Coronary artery (tissue), 2 donors: ENCODE measurements around the gene TMPRSS9.

ENCODE experiments used
- DNase-seq: peaks from one replicate; pipeline ENCODE4 v3.0.0-alpha.2; 2017; ENCODE audit warnings: low spot score
- H3K27ac ChIP-seq, 2 donors: fragments of 200-600 bp; sonication (generic); one replicate each; pipeline ENCODE4 v1.5.1; 2016 to 2019
- H3K4me3 ChIP-seq: fragments of 200-600 bp; sonication (generic); 2 replicates; pipeline ENCODE4 v1.5.1; 2016; ENCODE audit warnings: mild to moderate bottlenecking, moderate library complexity
- TF ChIP-seq, protein P1 (sequence below): fragments of 200-600 bp; sonication (generic); IDR thresholded peaks from one replicate; pipeline ENCODE4 v1.5.1; 2019; ENCODE audit warnings: antibody characterized with exemption

TMPRSS9 gene

DNA sequence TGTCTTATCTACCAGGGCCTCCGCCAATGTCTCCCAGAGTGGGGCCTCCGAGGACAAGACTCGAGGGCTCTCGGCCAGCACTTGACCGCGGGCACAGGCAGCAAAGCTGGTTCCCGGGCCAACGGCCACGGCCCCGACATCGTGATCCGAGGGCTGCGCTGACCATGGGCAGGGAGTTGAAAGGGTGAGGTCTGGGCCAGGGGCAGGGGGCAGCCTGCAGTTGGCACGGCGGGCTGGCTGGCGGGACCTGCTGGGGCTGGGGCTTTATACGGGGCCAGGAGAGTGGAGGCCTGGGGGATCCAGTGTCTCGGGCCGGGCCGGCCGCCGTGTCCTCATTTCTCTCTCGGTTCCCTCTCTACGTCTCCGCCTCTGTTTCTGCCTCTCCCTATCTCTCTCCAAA is 42.3 kb upstream of the TMPRSS9 start:
- H3K4me3 ChIP-seq = no peak overlapping the region
- DNase-seq = no peak
- no peak overlapping the region for H3K27ac ChIP-seq
- TF ChIP-seq, protein P1, sequence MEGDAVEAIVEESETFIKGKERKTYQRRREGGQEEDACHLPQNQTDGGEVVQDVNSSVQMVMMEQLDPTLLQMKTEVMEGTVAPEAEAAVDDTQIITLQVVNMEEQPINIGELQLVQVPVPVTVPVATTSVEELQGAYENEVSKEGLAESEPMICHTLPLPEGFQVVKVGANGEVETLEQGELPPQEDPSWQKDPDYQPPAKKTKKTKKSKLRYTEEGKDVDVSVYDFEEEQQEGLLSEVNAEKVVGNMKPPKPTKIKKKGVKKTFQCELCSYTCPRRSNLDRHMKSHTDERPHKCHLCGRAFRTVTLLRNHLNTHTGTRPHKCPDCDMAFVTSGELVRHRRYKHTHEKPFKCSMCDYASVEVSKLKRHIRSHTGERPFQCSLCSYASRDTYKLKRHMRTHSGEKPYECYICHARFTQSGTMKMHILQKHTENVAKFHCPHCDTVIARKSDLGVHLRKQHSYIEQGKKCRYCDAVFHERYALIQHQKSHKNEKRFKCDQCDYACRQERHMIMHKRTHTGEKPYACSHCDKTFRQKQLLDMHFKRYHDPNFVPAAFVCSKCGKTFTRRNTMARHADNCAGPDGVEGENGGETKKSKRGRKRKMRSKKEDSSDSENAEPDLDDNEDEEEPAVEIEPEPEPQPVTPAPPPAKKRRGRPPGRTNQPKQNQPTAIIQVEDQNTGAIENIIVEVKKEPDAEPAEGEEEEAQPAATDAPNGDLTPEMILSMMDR = no peak

DNA sequence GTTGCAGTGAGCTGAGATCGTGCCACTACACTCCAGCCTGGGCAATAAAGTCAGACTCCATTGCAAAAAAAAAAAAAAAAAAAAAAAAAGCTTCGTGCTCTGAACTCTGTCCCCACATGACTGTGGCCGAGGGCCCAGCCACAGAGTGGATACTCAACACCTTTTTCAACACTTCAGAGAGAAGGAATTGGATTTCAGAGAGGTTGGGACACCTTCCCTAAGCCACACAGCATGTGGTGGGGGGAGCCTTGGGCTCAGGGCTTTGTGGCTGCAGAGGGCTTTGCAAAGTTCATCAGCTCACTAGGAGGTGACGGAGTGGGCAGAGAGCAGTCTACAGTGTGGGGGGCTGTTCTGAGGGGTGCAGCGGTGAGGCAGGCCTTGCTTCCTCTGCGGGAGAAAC is 41.1 kb upstream of the TMPRSS9 start:
- Histone ChIP-seq H3K27ac (no peak overlapping the region), H3K4me3 (no peak overlapping the region)
- TF ChIP-seq, protein P1 = no peak
- DNase-seq = no peak

DNA sequence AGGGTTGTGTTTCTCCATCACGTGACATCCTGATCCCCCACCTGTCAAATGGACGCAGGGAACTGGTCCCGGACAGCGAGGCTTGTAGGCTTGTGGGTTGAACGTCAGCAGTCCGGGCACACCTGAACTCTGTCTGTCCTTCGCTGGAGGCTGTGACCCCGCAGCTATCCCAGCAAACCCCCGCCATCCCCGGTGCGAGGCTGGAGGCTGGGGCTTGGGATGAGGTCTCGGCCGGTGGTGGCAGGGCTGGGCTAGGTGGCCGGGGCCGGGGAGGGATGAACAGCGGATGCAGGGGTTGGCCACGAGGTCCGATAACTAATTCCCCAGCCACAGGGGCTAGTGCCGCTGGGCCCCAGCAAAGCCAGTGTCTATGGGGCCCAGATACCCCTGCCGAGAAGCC is 40.5 kb upstream of the TMPRSS9 start:
- TF ChIP-seq, protein P1 = no peak
- H3K4me3 ChIP-seq = no peak overlapping the region
- no peak overlapping the region for H3K27ac ChIP-seq
- no peak for DNase-seq

DNA sequence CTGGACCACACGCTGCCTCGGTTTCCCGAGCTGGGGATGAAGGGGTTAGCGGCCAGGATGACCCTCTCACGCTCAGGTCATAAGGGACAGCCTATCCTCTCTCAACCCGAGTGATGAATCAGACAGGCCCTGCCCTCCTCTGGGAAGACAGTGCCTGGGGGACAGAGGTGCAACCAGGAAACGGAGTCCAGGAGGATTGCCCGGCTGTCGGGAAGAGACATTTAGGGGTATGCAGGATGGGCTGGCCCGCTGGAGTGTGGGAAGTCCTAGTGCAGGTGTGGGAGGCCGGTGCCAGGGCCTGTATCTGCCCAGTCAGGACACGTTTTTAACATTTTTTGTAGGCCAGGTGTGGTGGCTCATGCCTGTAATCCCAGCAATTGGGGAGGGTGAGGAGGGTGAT is 40.0 kb upstream of the TMPRSS9 start:
- Histone ChIP-seq H3K4me3 (no peak overlapping the region), H3K27ac (no peak overlapping the region)
- TF ChIP-seq, protein P1 = no peak
- DNase-seq = no peak

DNA sequence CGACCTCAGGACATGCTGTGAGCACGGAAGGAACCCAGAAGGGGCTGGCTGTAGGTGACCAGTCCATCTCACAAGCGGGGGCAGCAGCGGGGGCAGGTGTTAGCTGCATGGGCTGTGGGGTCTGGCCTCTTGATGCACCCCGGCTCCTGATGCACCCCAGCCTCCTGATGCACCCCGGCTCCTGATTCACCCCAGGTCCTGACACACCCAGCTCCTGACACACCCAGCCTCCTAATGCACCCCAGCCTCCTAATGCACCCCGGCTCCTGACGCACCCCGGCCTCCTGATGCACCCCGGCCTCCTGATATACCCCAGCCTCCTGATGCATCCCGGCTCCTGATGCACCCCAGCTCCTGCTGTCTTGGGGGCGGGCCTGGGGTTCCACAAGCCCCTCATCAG is 39.1 kb upstream of the TMPRSS9 start:
- no peak overlapping the region for H3K4me3 ChIP-seq
- DNase-seq = no peak
- H3K27ac ChIP-seq = no peak overlapping the region
- TF ChIP-seq, protein P1 = no peak

DNA sequence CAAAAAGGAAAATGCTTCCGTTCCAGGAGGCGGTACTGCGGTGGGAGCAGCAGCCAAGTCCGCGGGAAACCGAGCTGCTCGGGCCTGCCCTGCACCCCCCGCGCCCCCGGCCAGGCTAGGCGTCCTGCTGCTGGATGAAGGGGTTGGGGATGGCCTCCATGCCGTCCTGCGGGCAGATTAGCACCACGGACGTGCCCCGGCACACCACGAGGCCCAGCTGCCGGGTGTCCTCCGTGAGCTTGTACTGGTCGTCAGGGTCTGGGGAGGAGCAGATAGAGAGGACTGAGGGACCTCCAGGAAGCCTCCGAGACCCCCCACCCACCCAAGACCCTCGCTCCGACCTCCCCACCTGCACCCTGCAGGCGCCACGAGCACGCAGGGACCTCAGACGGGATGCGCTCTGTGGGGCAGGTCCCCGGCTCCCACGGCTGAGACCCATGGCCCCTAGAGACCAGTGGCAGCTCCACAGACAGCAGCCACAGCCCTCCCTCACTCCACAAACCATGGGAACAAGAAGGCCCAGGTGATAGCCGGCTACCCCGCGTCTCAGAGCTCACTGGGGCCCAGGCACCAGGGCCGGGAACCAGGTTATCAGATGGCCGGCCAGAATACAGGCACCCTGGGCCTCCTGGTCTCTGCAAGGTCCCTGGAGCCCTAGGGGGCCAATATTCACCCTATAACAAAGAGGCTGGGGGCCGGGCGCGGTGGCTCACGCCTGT is 38.3 kb upstream of the TMPRSS9 start:
- TF ChIP-seq, protein P1 = no peak
- H3K27ac ChIP-seq = no peak overlapping the region
- no peak for DNase-seq
- no peak overlapping the region for H3K4me3 ChIP-seq

DNA sequence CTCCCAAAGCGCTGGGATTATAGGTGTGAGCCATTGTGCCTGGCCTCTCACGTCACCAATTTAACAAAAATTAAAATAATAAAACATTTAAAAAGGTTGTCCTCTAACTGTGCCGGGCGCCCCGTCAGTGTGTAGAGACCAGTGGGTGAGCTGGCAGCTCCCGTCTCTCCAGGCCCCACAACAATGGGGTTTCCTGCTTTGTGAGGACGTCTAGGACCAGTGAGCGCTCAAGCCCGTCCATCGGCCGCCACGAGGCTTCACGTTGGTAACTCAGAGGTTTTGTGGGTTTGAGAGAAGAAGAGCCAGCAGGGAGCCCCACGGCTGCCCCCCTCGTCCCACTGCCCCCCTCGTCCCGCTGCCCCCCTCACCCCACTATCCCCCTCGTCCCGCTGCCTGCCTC is 36.4 kb upstream of the TMPRSS9 start:
- no peak for DNase-seq
- TF ChIP-seq, protein P1 = no peak
- Histone ChIP-seq H3K27ac (no peak overlapping the region), H3K4me3 (no peak overlapping the region)
